Measurements from ENCODE around the gene TNIP1.

- TF ChIP-seq CTCF (IDR thresholded peaks at IDR 0.05), result no peak
- no peak for TF ChIP-seq POLR2A (IDR thresholded peaks at IDR 0.05)
Measured at GRCh38 chr5:151079838-151080612, 809 bp downstream of the TNIP1 start.
